HS-5 (cell line): ENCODE results near the gene HAPLN2.
A peak's percentile ranks its signal among the peaks of the same experiment; 100 is the strongest.
"Not testable (repeated sequence)": the region's sequence is repeated elsewhere in the genome, so short reads cannot be mapped to it uniquely, and the experiment has no call there.

Source experiments
- DNase-seq: peaks from one replicate; pipeline ENCODE4 v3.0.0-alpha.2; 2012; ENCODE audit warnings: low read depth

HAPLN2 gene

GRCh38 chr1:156592158-156592909 is 26.9 kb upstream of the HAPLN2 start:
- DNase-seq = no peak

- DNase-seq = no peak
Observed at GRCh38 chr1:156592910-156593660, 26.1 kb upstream of the HAPLN2 start.

- no peak for DNase-seq
Observed at GRCh38 chr1:156593661-156593989, 25.6 kb upstream of the HAPLN2 start.

- no peak for DNase-seq
Observed at GRCh38 chr1:156594190-156594589, 25.0 kb upstream of the HAPLN2 start.

GRCh38 chr1:156595016-156595415 is 24.2 kb upstream of the HAPLN2 start:
- no peak for DNase-seq

- DNase-seq = no peak
Observed at GRCh38 chr1:156596426-156596825, 22.8 kb upstream of the HAPLN2 start.

GRCh38 chr1:156598125-156598524 is 21.1 kb upstream of the HAPLN2 start:
- DNase-seq = no peak

- DNase-seq = no peak
Observed at GRCh38 chr1:156598731-156599432, 20.3 kb upstream of the HAPLN2 start.

GRCh38 chr1:156599811-156600210 is 19.4 kb upstream of the HAPLN2 start:
- DNase-seq = no peak

GRCh38 chr1:156600733-156601121 is 18.5 kb upstream of the HAPLN2 start:
- no peak for DNase-seq

GRCh38 chr1:156601122-156601830 is 17.9 kb upstream of the HAPLN2 start, which contains the start of gene GPATCH4:
TSS of gene GPATCH4 (minus strand) at chr1:156601479.
- DNase-seq = peak; percentile 78

GRCh38 chr1:156601892-156602291 is 17.3 kb upstream of the HAPLN2 start:
- no peak for DNase-seq

GRCh38 chr1:156602557-156602993 is 16.6 kb upstream of the HAPLN2 start:
- no peak for DNase-seq

- not testable (repeated sequence) for DNase-seq
Observed at GRCh38 chr1:156607344-156607743, 11.9 kb upstream of the HAPLN2 start.

- DNase-seq = peak; percentile 39
Observed at GRCh38 chr1:156608036-156608674, 11.1 kb upstream of the HAPLN2 start.

- DNase-seq = no peak
Observed at GRCh38 chr1:156608981-156609380, 10.2 kb upstream of the HAPLN2 start.

- not testable (repeated sequence) for DNase-seq
Observed at GRCh38 chr1:156610072-156610471, 9.1 kb upstream of the HAPLN2 start.

GRCh38 chr1:156612666-156613065 is 6.5 kb upstream of the HAPLN2 start:
- DNase-seq = no peak

GRCh38 chr1:156615946-156616345 is 3.3 kb upstream of the HAPLN2 start:
- no peak for DNase-seq

GRCh38 chr1:156616463-156616862 is 2.8 kb upstream of the HAPLN2 start:
- DNase-seq = no peak

- DNase-seq = no peak
Observed at GRCh38 chr1:156619582-156619955, 354 bp downstream of the HAPLN2 start.
